Measurements from ENCODE around the gene GFRA1.

The GFRA1 gene

DNA sequence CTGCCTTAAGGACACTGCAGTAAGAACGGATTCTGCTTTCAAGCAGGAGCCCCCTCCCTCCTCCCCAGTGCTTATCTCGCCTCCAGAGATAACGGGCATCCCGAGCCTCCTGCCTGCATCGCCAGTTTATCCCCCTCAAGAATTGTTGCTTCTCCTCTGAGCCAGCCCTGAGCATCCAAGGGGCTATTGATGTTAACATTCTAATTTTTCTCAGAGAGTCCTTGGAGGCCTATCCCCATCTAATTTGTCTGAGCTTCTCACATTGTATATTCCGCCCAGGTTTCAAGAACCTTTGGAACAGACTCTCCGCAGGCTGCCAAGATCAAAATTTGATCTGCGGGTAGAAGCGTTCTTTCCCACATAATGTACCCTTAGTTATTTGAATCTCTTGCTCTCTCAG lies 180.0 kb downstream of the GFRA1 start:
- TF ChIP-seq, protein P1, sequence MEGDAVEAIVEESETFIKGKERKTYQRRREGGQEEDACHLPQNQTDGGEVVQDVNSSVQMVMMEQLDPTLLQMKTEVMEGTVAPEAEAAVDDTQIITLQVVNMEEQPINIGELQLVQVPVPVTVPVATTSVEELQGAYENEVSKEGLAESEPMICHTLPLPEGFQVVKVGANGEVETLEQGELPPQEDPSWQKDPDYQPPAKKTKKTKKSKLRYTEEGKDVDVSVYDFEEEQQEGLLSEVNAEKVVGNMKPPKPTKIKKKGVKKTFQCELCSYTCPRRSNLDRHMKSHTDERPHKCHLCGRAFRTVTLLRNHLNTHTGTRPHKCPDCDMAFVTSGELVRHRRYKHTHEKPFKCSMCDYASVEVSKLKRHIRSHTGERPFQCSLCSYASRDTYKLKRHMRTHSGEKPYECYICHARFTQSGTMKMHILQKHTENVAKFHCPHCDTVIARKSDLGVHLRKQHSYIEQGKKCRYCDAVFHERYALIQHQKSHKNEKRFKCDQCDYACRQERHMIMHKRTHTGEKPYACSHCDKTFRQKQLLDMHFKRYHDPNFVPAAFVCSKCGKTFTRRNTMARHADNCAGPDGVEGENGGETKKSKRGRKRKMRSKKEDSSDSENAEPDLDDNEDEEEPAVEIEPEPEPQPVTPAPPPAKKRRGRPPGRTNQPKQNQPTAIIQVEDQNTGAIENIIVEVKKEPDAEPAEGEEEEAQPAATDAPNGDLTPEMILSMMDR (IDR thresholded peaks at IDR 0.05) = no peak

DNA sequence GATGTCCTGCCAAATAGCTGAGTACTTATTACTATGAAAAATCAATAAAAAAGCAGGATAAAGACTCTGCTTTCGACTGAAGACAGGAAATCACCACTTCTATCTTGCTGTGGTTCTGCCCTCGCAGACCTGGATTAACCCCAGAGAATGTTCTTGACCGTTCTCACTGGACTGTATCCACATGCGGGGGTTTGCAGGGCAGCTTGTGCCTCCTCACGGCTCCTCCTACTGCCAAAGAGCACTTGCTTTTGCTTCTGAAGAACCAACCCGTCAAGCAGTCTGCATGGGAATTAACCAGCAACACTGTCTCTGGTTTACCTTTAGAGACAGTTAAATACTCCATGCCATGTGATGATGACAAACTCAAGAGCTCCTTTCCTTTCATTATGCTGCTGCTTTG lies 184.0 kb downstream of the GFRA1 start:
- TF ChIP-seq, protein P1 (IDR thresholded peaks at IDR 0.05) = no peak

DNA sequence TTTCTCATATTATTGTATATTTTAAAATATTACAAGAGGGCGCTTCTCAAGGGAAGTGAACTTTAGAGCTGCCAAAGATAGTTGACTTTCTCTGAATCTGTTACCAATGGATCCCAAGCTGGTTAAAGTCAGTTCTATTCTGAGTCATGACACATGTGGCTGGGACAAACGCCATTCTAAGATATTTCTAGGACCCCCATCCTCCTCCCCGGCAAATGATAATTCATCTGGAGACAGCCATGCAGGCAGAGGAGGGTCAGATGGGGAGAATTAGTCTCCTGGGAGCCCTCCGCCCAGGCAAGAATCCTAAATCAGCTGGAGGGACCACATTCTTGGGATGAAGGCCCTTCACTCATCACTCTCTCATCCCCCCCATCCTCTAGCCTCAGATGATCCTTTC lies 187.7 kb downstream of the GFRA1 start:
- TF ChIP-seq, protein P1 (IDR thresholded peaks at IDR 0.05) = no peak

DNA sequence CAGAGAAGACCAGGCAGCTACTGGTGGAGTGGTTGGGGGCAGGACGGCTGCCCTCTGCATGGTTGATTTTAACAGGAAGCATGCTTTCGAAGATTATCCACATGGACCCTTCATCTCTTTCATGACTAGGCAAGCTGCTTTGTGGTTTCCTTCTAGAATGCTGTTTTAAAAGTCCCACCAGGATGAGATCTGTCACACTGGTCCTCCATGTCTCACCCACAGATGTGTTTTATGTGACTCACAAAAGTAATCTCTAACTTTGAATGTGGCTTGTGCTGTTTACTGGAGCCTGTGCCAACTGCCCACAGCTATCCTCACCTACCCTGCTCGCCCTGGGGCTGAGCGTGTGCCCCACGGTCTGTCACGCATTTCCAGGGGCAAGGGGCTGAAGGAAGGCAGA lies 188.8 kb downstream of the GFRA1 start:
- TF ChIP-seq, protein P1 (IDR thresholded peaks at IDR 0.05) = no peak

DNA sequence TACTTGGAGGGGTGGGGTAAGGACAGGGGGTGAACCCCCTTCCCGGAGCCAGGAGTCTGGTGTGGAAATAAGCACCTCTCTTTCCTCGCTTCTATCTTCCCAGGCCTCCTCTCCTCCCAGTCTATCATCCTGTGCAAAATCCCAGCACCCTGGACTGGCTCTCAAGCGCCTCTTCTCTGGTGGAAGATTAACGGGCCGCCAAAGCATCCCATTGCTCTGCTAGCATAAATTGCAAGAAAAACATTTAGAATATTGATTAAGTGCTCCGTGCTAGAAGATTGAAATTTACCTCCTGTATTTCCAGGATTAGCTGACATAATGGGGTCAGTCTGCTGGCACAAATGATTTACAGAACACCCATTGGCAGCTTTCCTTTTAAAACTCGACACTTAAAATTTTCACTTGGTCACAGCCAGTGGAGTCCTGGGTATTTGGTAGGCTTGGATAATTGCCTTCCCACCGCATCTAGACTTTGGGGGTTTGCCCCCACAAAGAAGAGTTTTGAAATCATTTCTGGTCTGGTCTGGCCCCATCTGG lies 189.7 kb downstream of the GFRA1 start:
- TF ChIP-seq, protein P1 (IDR thresholded peaks at IDR 0.05) = no peak

DNA sequence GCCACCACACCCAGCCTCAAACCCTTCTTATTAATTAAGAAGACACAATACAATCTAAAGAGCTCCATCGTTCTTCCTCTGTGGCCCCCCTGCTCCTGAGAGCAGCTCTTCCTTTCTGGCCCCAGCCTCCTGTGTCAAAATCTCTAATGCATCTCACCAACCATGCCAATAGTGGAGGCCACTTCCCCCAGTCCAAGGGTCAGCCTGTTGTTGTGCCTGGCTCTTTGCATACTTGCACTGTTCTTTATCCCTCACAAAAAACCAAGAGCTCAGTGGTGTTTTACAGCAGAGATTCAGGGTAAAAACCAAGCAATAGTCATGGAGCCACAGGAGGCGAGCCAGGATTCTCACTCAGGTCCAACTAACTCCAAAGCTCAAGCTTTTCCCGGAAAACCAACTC lies 190.2 kb downstream of the GFRA1 start:
- TF ChIP-seq, protein P1 (IDR thresholded peaks at IDR 0.05) = no peak

DNA sequence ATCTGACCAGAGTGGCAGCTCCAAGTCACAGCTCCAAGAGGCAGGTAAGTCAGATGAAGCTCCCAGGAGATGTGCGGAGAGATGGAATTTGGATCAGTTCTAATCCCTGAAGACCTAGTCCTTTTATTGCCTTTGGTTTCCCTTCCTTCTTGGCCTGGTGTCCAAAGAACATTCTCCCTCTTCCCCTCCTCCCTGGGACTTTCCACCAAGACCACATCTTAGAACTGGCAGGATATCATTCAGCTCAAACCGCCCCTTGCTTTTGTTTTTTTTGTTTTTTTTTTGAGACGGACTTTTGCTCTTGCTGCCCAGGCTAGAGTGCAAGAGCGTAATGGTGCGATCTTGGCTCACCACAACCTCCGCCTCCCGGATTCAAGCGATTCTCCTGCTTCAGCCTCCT lies 190.8 kb downstream of the GFRA1 start:
- TF ChIP-seq, protein P1 (IDR thresholded peaks at IDR 0.05) = no peak

DNA sequence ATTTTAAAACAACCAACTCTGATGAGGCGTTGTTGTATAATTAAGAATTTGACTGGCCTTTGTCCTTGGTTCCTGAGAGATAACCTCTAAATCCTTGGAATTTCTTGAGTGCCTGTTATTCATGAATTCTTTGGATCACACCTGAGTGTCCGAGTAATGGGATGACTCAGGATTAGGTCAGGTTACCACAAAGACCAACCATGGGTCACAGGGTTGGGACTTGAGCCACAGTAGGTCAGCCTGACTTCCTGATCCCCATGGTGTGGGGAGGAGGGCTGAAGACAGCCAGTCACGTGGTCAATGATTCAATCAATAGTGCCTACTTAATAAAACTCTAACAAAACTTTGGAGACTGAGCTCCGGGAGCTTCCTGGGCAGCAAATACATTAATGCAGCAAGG lies 192.5 kb downstream of the GFRA1 start:
- TF ChIP-seq, protein P1 (IDR thresholded peaks at IDR 0.05) = no peak

All from LNCAP (cell line).